ENCODE data around the gene COX5B.
"Not testable (repeated sequence)": the region's sequence is repeated elsewhere in the genome, so short reads cannot be mapped to it uniquely, and the experiment has no call there.

Gene COX5B

GRCh38 chr2:97645695-97646629, at the start of gene COX5B:
TSS of gene COX5B (plus strand) at chr2:97646062. CDS start at chr2:97646087, 25 bp downstream.
- peaks cover 33% of the 10 kb centered on the region for H3K4me1 Mint-ChIP-seq (ENCODE audit: low read depth)
- peak within 1 kb of the TSS; percentile 92 for H3K4me3 Mint-ChIP-seq
- H3K27me3 Mint-ChIP-seq: peaks cover 2% of the 10 kb centered on the region
- H3K9me3 Mint-ChIP-seq: no peaks in the 10 kb centered on the region
- peaks cover 55% of the 10 kb centered on the region for H3K36me3 Mint-ChIP-seq (ENCODE audit: low read depth)
- H3K27ac Mint-ChIP-seq: peak within 1 kb of the TSS; percentile 99
- intact Hi-C loops (cut with micrococcal nuclease): loop anchor here (1.0 to 2.0 kb wide), 2 partner anchors 18 to 51 kb away; partner anchors contain the start of gene ACTR1B

GRCh38 chr2:97596180-97596579, 49.7 kb upstream of the COX5B start:
- peaks cover 13% of the 10 kb centered on the region for H3K4me1 Mint-ChIP-seq (ENCODE audit: low read depth)
- intact Hi-C loops (cut with micrococcal nuclease); H3K36me3 Mint-ChIP-seq (ENCODE audit: low read depth); H3K4me3 Mint-ChIP-seq; H3K9me3 Mint-ChIP-seq; H3K27ac Mint-ChIP-seq; H3K27me3 Mint-ChIP-seq: not testable (repeated sequence)

GRCh38 chr2:97601537-97601936, 44.3 kb upstream of the COX5B start:
- H3K27ac Mint-ChIP-seq; H3K36me3 Mint-ChIP-seq (ENCODE audit: low read depth); H3K4me3 Mint-ChIP-seq; H3K4me1 Mint-ChIP-seq (ENCODE audit: low read depth); H3K27me3 Mint-ChIP-seq; intact Hi-C loops (cut with micrococcal nuclease); H3K9me3 Mint-ChIP-seq: not testable (repeated sequence)

- H3K4me1 Mint-ChIP-seq (ENCODE audit: low read depth); intact Hi-C loops (cut with micrococcal nuclease); H3K27me3 Mint-ChIP-seq; H3K36me3 Mint-ChIP-seq (ENCODE audit: low read depth); H3K4me3 Mint-ChIP-seq; H3K9me3 Mint-ChIP-seq; H3K27ac Mint-ChIP-seq: not testable (repeated sequence)
These were observed 40.8 kb upstream of the COX5B start for GRCh38 chr2:97605109-97605508.

GRCh38 chr2:97605524-97606339, 40.1 kb upstream of the COX5B start:
- H3K27me3 Mint-ChIP-seq; intact Hi-C loops (cut with micrococcal nuclease); H3K4me3 Mint-ChIP-seq; H3K4me1 Mint-ChIP-seq (ENCODE audit: low read depth); H3K36me3 Mint-ChIP-seq (ENCODE audit: low read depth); H3K9me3 Mint-ChIP-seq; H3K27ac Mint-ChIP-seq: not testable (repeated sequence)

- H3K27me3 Mint-ChIP-seq; H3K4me3 Mint-ChIP-seq; H3K4me1 Mint-ChIP-seq (ENCODE audit: low read depth); H3K36me3 Mint-ChIP-seq (ENCODE audit: low read depth); intact Hi-C loops (cut with micrococcal nuclease); H3K9me3 Mint-ChIP-seq; H3K27ac Mint-ChIP-seq: not testable (repeated sequence)
These were observed 37.1 kb upstream of the COX5B start for GRCh38 chr2:97608745-97609144.

- H3K27ac Mint-ChIP-seq; H3K4me1 Mint-ChIP-seq (ENCODE audit: low read depth); intact Hi-C loops (cut with micrococcal nuclease); H3K36me3 Mint-ChIP-seq (ENCODE audit: low read depth); H3K9me3 Mint-ChIP-seq; H3K4me3 Mint-ChIP-seq; H3K27me3 Mint-ChIP-seq: not testable (repeated sequence)
These were observed 34.0 kb upstream of the COX5B start for GRCh38 chr2:97611895-97612294.

- H3K27me3 Mint-ChIP-seq; H3K27ac Mint-ChIP-seq; intact Hi-C loops (cut with micrococcal nuclease); H3K36me3 Mint-ChIP-seq (ENCODE audit: low read depth); H3K9me3 Mint-ChIP-seq; H3K4me3 Mint-ChIP-seq; H3K4me1 Mint-ChIP-seq (ENCODE audit: low read depth): not testable (repeated sequence)
These were observed 30.1 kb upstream of the COX5B start for GRCh38 chr2:97615746-97616145.

GRCh38 chr2:97617911-97618310, 28.0 kb upstream of the COX5B start:
- intact Hi-C loops (cut with micrococcal nuclease): no loop called here

GRCh38 chr2:97618939-97619827, 26.7 kb upstream of the COX5B start:
- H3K36me3 Mint-ChIP-seq (ENCODE audit: low read depth); H3K9me3 Mint-ChIP-seq; H3K4me3 Mint-ChIP-seq; H3K4me1 Mint-ChIP-seq (ENCODE audit: low read depth); H3K27ac Mint-ChIP-seq; H3K27me3 Mint-ChIP-seq; intact Hi-C loops (cut with micrococcal nuclease): not testable (repeated sequence)

More at GRCh38 chr2:97617911-97618310, 28.0 kb upstream of the COX5B start:
- Mint-ChIP-seq H3K9me3 (no peaks in the 10 kb centered on the region), H3K36me3 (ENCODE audit: low read depth) (no peaks in the 10 kb centered on the region), H3K4me3 (no peak overlapping the region), H3K27ac (no peak overlapping the region), H3K4me1 (ENCODE audit: low read depth) (no peaks in the 10 kb centered on the region), H3K27me3 (no peaks in the 10 kb centered on the region)

- H3K27ac Mint-ChIP-seq; H3K27me3 Mint-ChIP-seq; H3K4me3 Mint-ChIP-seq; H3K36me3 Mint-ChIP-seq (ENCODE audit: low read depth); intact Hi-C loops (cut with micrococcal nuclease); H3K9me3 Mint-ChIP-seq; H3K4me1 Mint-ChIP-seq (ENCODE audit: low read depth): not testable (repeated sequence)
These were observed 25.4 kb upstream of the COX5B start for GRCh38 chr2:97620492-97620891.

GRCh38 chr2:97622976-97623375, 22.9 kb upstream of the COX5B start:
- H3K4me3 Mint-ChIP-seq, H3K9me3 Mint-ChIP-seq: not testable (repeated sequence)

GRCh38 chr2:97625354-97626048, 20.4 kb upstream of the COX5B start:
- H3K27me3 Mint-ChIP-seq; H3K4me3 Mint-ChIP-seq; H3K4me1 Mint-ChIP-seq (ENCODE audit: low read depth); H3K36me3 Mint-ChIP-seq (ENCODE audit: low read depth); intact Hi-C loops (cut with micrococcal nuclease); H3K27ac Mint-ChIP-seq; H3K9me3 Mint-ChIP-seq: not testable (repeated sequence)

More at GRCh38 chr2:97622976-97623375, 22.9 kb upstream of the COX5B start:
- H3K27ac Mint-ChIP-seq; H3K27me3 Mint-ChIP-seq; H3K4me1 Mint-ChIP-seq (ENCODE audit: low read depth); H3K36me3 Mint-ChIP-seq (ENCODE audit: low read depth); intact Hi-C loops (cut with micrococcal nuclease): not testable (repeated sequence)
